ENCODE data around the gene DIABLO. TPM values are rescaled to one million over a fixed set of nuclear protein-coding genes. Genes with fewer than 3 reads are reported as not detected.

The DIABLO gene
- total RNA-seq, 4 donors from 2014 or later: 51.3 to 64.1 (median 56.1) TPM

GRCh38 chr12:122161682-122162081 lies 64.2 kb downstream of the DIABLO start:
- Histone ChIP-seq H3K27ac (no peak overlapping the region), H3K4me1 (peaks cover 0 to 5% (median 0%) of the 10 kb centered on the region in 4 donors), H3K27me3 (no peaks in the 10 kb centered on the region), H3K4me3 (no peak overlapping the region), H3K9me3 (no peaks in the 10 kb centered on the region), H3K36me3 (no peaks in the 10 kb centered on the region)
- TF ChIP-seq, protein P1, sequence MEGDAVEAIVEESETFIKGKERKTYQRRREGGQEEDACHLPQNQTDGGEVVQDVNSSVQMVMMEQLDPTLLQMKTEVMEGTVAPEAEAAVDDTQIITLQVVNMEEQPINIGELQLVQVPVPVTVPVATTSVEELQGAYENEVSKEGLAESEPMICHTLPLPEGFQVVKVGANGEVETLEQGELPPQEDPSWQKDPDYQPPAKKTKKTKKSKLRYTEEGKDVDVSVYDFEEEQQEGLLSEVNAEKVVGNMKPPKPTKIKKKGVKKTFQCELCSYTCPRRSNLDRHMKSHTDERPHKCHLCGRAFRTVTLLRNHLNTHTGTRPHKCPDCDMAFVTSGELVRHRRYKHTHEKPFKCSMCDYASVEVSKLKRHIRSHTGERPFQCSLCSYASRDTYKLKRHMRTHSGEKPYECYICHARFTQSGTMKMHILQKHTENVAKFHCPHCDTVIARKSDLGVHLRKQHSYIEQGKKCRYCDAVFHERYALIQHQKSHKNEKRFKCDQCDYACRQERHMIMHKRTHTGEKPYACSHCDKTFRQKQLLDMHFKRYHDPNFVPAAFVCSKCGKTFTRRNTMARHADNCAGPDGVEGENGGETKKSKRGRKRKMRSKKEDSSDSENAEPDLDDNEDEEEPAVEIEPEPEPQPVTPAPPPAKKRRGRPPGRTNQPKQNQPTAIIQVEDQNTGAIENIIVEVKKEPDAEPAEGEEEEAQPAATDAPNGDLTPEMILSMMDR (IDR thresholded peaks at IDR 0.05): no peak
- no peak for TF ChIP-seq POLR2A (IDR thresholded peaks at IDR 0.05)
- no peak for DNase-seq

GRCh38 chr12:122160761-122161160 lies 65.1 kb downstream of the DIABLO start:
- no peaks in the 10 kb centered on the region for H3K27me3 ChIP-seq
- no peak overlapping the region for H3K4me3 ChIP-seq
- no peak for DNase-seq
- no peaks in the 10 kb centered on the region for H3K9me3 ChIP-seq
- no peaks in the 10 kb centered on the region for H3K36me3 ChIP-seq
- TF ChIP-seq POLR2A (IDR thresholded peaks at IDR 0.05): no peak
- TF ChIP-seq, protein P1 (IDR thresholded peaks at IDR 0.05): no peak
- no peaks in the 10 kb centered on the region for H3K4me1 ChIP-seq
- no peak overlapping the region for H3K27ac ChIP-seq

DNA sequence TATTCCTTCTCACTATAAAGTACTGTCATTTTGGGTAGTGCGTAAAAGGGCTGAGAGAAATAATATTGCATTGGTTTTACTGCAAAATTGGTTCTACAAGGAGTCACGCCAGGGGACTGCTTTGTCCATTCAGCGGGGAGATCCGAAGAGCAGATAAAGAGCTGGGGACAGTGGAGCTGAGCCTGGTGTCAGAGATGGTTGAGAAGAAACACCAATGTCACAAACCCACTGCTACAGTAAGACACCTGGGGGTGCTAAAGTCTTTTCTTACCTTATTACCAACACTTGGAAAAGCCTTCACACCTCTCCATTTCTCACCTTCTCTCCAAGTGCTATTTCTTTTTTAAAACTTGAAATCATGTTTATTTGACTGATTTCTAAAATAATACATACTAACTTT lies 66.0 kb downstream of the DIABLO start:
- Histone ChIP-seq H3K9me3 (no peaks in the 10 kb centered on the region), H3K36me3 (no peaks in the 10 kb centered on the region), H3K4me3 (no peak overlapping the region), H3K27me3 (no peaks in the 10 kb centered on the region), H3K27ac (no peak overlapping the region), H3K4me1 (no peaks in the 10 kb centered on the region)
- no peak for DNase-seq
- TF ChIP-seq POLR2A (IDR thresholded peaks at IDR 0.05): no peak
- TF ChIP-seq, protein P1 (IDR thresholded peaks at IDR 0.05): no peak

GRCh38 chr12:122158700-122159285 lies 67.1 kb downstream of the DIABLO start:
- Histone ChIP-seq H3K27me3 (no peaks in the 10 kb centered on the region), H3K4me3 (no peak overlapping the region), H3K4me1 (no peaks in the 10 kb centered on the region), H3K36me3 (no peaks in the 10 kb centered on the region), H3K9me3 (no peaks in the 10 kb centered on the region), H3K27ac (no peak overlapping the region)
- no peak for TF ChIP-seq POLR2A (IDR thresholded peaks at IDR 0.05)
- TF ChIP-seq, protein P1 (IDR thresholded peaks at IDR 0.05): no peak
- DNase-seq: no peak

Small RNA genes lying within 50 kb of the gene (small RNA-seq; reads per million reads assigned to genes)
- gene DIABLO: 0 to 0.64 reads per million in 2 donors

Other genes with a start within 250 kb of the DIABLO start
- gene BCL7A, start 204.2 kb downstream of the DIABLO start, total RNA-seq: 10 to 100 TPM in 1 of 4 donors, 1 to 10 TPM in 3; 3.3 to 23.9 (median 4.4) TPM
- 100 to 1,000 TPM in 2 of 4 donors, 10 to 100 TPM in 2; 41.5 to 157 (median 98.3) TPM for gene MLXIP, start 147.3 kb downstream of the DIABLO start, total RNA-seq
- gene IL31, start 51.8 kb downstream of the DIABLO start, total RNA-seq: not detected
- gene LRRC43, start 42.9 kb downstream of the DIABLO start, total RNA-seq: not detected
- under 1 TPM in 1 of 4 donors, not detected in 3; 0.70 TPM for gene B3GNT4, start 22.3 kb downstream of the DIABLO start, total RNA-seq
- 10 to 100 TPM; 13.1 to 18.2 (median 16.7) TPM for gene VPS33A, start 40.4 kb upstream of the DIABLO start, total RNA-seq
- 100 to 1,000 TPM in 1 of 4 donors, 10 to 100 TPM in 3; 55.7 to 167 (median 86.0) TPM for gene CLIP1, start 196.6 kb upstream of the DIABLO start, total RNA-seq

Measured in Peyer's patch (tissue), 4 donors.